Measurements from ENCODE around the gene SV2B. TPM values are rescaled to one million over a fixed set of nuclear protein-coding genes. Genes with fewer than 3 reads are reported as not detected.

The SV2B gene
- total RNA-seq, 2 experiments from 2014 or later = not detected

- H3K36me3 ChIP-seq (ENCODE audit: insufficient read depth, low read length) = no peaks in the 10 kb centered on the region
- DNase-seq (no peak), ATAC-seq (ENCODE audit: poor library complexity) (no peak)
- H3K9me3 ChIP-seq (ENCODE audit: control insufficient read depth in 1 of 2, insufficient read depth in 1 of 2, low read length in 2 of 2) = no peaks in the 10 kb centered on the region
- no peak overlapping the region for H3K4me3 ChIP-seq (ENCODE audit: low read length)
- no peaks in the 10 kb centered on the region for H3K4me1 Mint-ChIP-seq (ENCODE audit: low read depth)
- peaks cover 43% of the 10 kb centered on the region for H3K27me3 Mint-ChIP-seq
- H3K4me1 ChIP-seq (ENCODE audit: insufficient read depth, low read length) = no peaks in the 10 kb centered on the region
- intact Hi-C loops (cut with DNase I, micrococcal nuclease) = no loop called here
- peaks cover 15 to 34% of the 10 kb centered on the region in 2 experiments for H3K27me3 ChIP-seq (ENCODE audit: control insufficient read depth in 1 of 2, insufficient read depth in 2 of 2, low read length in 2 of 2)
- no peaks in the 10 kb centered on the region for H3K36me3 Mint-ChIP-seq (ENCODE audit: low read depth)
- H3K27ac ChIP-seq (ENCODE audit: low read depth in 1 of 2, low read length in 2 of 2) = no peak overlapping the region
- ChIA-PET POLR2A (no interaction called here), CTCF (no interaction called here)
- no peak overlapping the region for H3K4me3 Mint-ChIP-seq
- H3K9me3 Mint-ChIP-seq = no peaks in the 10 kb centered on the region
- no peak for TF ChIP-seq CTCF (IDR thresholded peaks at IDR 0.05)
- H3K27ac Mint-ChIP-seq = no peak overlapping the region
Measured at GRCh38 chr15:91116113-91117067, 16.3 kb downstream of the SV2B start.

DNA sequence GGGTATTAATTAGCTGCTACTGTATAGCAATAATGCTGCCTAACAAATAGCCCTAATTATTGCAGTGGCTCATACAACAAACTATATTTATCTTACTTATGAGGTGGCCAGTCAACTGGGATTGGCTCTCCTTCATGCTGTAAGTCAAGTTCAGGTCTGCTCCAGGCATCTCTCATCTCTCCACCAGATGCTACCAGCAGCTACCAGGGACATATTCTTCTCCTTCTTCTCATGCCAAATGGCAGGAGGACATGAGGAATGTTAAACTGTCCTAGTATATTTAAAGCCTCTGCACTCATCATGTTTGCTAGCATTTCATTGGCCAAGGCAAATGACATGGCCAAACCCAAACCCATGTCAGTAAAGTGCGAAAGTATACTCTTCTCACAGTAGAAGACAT, 17.3 kb downstream of the SV2B start:
- H3K4me1 Mint-ChIP-seq (ENCODE audit: low read depth) = no peaks in the 10 kb centered on the region
- TF ChIP-seq CTCF (IDR thresholded peaks at IDR 0.05) = no peak
- intact Hi-C loops (cut with DNase I, micrococcal nuclease) = no loop called here

GRCh38 chr15:91118817-91119590, 18.9 kb downstream of the SV2B start:
- no peaks in the 10 kb centered on the region for H3K4me1 Mint-ChIP-seq (ENCODE audit: low read depth)
- peaks cover 8 to 36% of the 10 kb centered on the region in 2 experiments for H3K27me3 ChIP-seq (ENCODE audit: control insufficient read depth in 1 of 2, insufficient read depth in 2 of 2, low read length in 2 of 2)
- H3K36me3 Mint-ChIP-seq (ENCODE audit: low read depth) = no peaks in the 10 kb centered on the region
- no peak for TF ChIP-seq CTCF (IDR thresholded peaks at IDR 0.05)
- H3K4me3 Mint-ChIP-seq = no peak overlapping the region
- H3K9me3 Mint-ChIP-seq = no peaks in the 10 kb centered on the region
- CTCF ChIA-PET = interaction anchor here (1.0 kb wide), 1 partner anchor 8 kb away, joined by 3 read pairs; no protein-coding TSS in a partner anchor
- H3K9me3 ChIP-seq (ENCODE audit: control insufficient read depth in 1 of 2, insufficient read depth in 1 of 2, low read length in 2 of 2) = no peaks in the 10 kb centered on the region
- no peaks in the 10 kb centered on the region for H3K4me1 ChIP-seq (ENCODE audit: insufficient read depth, low read length)
- no peaks in the 10 kb centered on the region for H3K36me3 ChIP-seq (ENCODE audit: insufficient read depth, low read length)
- ATAC-seq (ENCODE audit: poor library complexity) (no peak), DNase-seq (no peak)
- POLR2A ChIA-PET = no interaction called here
- no peak overlapping the region for H3K27ac Mint-ChIP-seq
- intact Hi-C loops (cut with DNase I, micrococcal nuclease) = no loop called here
- H3K27me3 Mint-ChIP-seq = peaks cover 45% of the 10 kb centered on the region
- H3K4me3 ChIP-seq (ENCODE audit: low read length) = no peak overlapping the region
- no peak overlapping the region for H3K27ac ChIP-seq (ENCODE audit: low read depth in 1 of 2, low read length in 2 of 2)

More for the DNA sequence above, 17.3 kb downstream of the SV2B start:
- Histone ChIP-seq H3K4me3 (ENCODE audit: low read length) (no peak overlapping the region), H3K4me1 (ENCODE audit: insufficient read depth, low read length) (no peaks in the 10 kb centered on the region), H3K27me3 (ENCODE audit: control insufficient read depth in 1 of 2, insufficient read depth in 2 of 2, low read length in 2 of 2) (peaks cover 15 to 38% of the 10 kb centered on the region in 2 experiments), H3K27ac (ENCODE audit: low read depth in 1 of 2, low read length in 2 of 2) (no peak overlapping the region), H3K36me3 (ENCODE audit: insufficient read depth, low read length) (no peaks in the 10 kb centered on the region), H3K9me3 (ENCODE audit: control insufficient read depth in 1 of 2, insufficient read depth in 1 of 2, low read length in 2 of 2) (no peaks in the 10 kb centered on the region)
- H3K27me3 Mint-ChIP-seq = peaks cover 45% of the 10 kb centered on the region
- DNase-seq (no peak), ATAC-seq (ENCODE audit: poor library complexity) (no peak)
- no peak overlapping the region for H3K4me3 Mint-ChIP-seq
- ChIA-PET POLR2A (no interaction called here), CTCF (no interaction called here)
- H3K27ac Mint-ChIP-seq = no peak overlapping the region
- no peaks in the 10 kb centered on the region for H3K9me3 Mint-ChIP-seq
- no peaks in the 10 kb centered on the region for H3K36me3 Mint-ChIP-seq (ENCODE audit: low read depth)

Measured in CD4-positive, alpha-beta T cell (primary cell).